ENCODE results near the gene HDAC4.
A peak's percentile ranks its signal among the peaks of the same experiment; 100 is the strongest.

The HDAC4 gene

DNA sequence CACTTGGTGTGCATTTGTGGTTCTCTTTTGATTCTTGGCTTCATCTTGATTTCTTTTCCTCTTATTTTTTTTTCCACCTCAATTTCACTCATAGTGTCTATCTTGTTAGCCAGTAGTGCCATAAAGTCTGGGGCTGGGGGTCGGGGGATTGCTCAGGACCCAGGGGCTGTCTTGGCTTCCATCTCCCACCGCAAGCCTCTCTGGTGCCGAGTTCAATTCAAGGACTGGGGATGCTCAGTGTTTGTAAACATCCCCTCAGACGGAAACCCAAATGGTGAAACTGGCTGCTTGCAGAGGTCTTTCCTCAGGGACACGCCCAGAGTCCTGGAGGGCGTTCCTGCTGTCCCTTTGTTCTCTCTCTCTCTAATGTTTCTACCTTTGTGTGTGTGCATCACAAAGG lies 379.6 kb downstream of the HDAC4 start:
- CTCF ChIA-PET: no interaction called here
- H3K36me3 Mint-ChIP-seq: no peaks in the 10 kb centered on the region
- H3K27ac Mint-ChIP-seq: no peak overlapping the region
- no peak overlapping the region for H3K4me3 Mint-ChIP-seq
- no peak for DNase-seq
- peaks cover 33% of the 10 kb centered on the region for H3K27me3 Mint-ChIP-seq
- H3K4me1 Mint-ChIP-seq: no peaks in the 10 kb centered on the region
- H3K9me3 Mint-ChIP-seq: peaks cover 2% of the 10 kb centered on the region

DNA sequence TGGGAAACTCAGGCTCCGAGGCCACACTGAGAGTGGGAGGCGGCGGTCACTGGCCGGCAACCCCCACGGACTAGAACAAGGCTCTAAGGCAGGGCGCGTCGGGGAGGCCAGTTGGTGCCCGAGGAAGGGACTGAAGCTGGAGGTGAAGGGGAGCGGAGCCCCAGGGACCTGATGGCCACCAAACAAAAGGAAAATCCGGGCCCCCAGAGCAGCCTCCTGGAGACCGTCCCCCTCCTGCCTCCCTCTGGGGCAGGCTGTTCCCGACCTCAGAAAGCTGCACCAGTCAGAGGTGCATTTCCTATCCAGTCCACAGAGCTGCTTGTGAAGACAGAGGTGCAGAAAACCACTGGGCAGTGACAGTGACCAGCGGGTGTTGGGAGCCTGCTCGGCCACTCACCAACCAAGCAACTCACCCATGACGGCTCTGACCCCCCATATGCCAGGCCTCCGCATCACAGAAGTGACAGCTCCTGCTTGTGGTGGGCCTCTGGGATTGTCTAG lies 380.2 kb downstream of the HDAC4 start:
- Mint-ChIP-seq H3K27me3 (peaks cover 29% of the 10 kb centered on the region), H3K36me3 (no peaks in the 10 kb centered on the region), H3K9me3 (peaks cover 2% of the 10 kb centered on the region), H3K27ac (no peak overlapping the region), H3K4me1 (no peaks in the 10 kb centered on the region), H3K4me3 (no peak overlapping the region)
- CTCF ChIA-PET: no interaction called here
- no peak for DNase-seq

DNA sequence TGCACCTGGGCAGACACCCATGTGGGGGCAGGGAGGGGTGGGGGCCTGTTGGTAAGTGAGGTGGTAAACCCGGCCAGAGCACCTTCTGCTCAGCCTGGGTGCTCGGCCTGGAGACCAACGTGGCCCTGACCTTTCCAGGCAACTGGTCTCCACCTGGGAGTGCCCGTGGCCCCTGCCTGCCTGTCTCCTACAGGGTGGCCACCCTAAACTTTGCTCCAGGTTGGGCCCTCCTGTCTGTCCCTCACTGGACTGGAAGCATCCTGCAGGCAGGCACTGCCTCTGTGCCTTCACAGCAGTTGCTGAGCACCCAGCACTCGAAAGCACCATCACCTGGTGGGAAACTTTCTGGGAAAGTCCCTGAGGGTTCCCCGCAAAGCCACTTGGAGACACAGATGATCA lies 381.6 kb downstream of the HDAC4 start:
- no peaks in the 10 kb centered on the region for H3K4me1 Mint-ChIP-seq
- CTCF ChIA-PET: no interaction called here
- no peak for DNase-seq
- peaks cover 29% of the 10 kb centered on the region for H3K27me3 Mint-ChIP-seq
- peaks cover 2% of the 10 kb centered on the region for H3K9me3 Mint-ChIP-seq
- no peak overlapping the region for H3K27ac Mint-ChIP-seq
- H3K36me3 Mint-ChIP-seq: no peaks in the 10 kb centered on the region
- no peak overlapping the region for H3K4me3 Mint-ChIP-seq

DNA sequence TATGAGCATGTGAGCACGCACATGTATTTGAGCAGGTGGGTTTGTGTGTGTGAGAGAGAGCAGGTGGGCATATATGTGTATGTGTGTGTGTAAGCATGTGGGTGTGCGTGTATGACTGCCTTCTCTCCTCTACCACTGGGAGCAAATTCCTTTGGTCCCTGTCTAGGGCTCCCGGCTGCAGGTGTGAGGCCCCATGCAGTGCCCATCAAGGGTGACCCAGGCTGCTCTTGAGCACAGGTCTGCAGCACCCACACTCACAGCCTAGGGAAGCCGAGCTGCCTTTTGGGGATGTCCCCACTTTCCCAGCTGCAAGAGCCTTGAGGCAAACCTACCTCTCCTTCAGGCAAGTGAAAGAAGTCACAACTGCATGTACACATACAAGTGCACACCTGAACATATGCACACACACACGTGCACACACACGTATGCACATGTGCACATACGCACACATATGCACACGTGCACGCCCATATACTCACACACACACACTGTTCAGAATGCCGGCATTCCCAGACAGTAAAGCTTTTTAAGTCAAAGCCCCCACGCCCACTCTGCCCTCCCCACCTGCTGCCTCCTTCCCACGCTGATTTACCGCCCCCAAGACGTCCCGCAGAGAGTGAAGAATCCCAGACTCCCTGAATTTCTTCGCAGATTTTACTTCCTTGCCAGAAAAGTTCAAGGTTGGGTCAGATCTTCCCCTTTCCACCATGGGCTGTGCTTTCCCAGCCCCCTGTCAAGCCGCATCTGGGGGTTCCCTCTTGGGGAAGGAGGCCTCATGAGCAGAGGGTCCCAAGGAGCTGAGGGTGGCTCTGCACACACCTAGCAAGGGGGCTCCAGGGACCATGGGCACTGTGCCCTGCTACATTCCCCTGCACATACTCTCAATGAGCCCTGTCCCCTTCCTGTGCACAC lies 382.3 kb downstream of the HDAC4 start:
- Mint-ChIP-seq H3K36me3 (no peaks in the 10 kb centered on the region), H3K27me3 (peaks cover 26% of the 10 kb centered on the region), H3K4me1 (no peaks in the 10 kb centered on the region), H3K4me3 (no peak overlapping the region), H3K27ac (no peak overlapping the region), H3K9me3 (peaks cover 2% of the 10 kb centered on the region)
- peak; percentile 8 for DNase-seq
- CTCF ChIA-PET: no interaction called here

DNA sequence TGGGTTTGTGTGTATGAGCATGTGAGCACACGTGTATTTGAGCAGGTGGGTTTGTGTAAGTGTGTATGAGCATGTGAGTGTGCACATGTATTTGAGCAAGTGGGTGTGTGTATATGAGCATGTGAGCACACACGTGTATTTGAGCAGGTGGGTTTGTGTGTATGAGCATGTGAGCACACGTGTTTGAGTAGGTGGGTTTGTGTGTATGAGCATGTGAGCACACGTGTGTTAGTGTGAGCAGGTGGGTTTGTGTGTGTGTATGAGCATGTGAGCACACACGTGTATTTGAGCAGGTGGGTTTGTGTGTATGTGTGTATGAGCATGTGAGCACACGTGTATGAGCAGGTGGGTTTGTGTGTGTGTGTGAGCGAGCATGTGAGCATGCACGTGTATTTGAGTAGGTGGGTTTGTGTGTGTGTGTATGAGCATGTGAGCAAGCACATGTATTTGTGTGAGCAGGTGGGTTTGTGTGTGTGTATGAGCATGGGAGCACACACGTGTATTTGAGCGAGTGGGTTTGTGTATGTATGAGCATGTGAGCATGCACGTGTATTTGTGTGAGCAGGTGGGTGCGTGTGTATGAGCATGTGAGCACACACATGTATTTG lies 383.2 kb downstream of the HDAC4 start:
- Mint-ChIP-seq H3K4me1 (no peaks in the 10 kb centered on the region), H3K9me3 (peaks cover 2% of the 10 kb centered on the region), H3K4me3 (no peak overlapping the region), H3K27me3 (peaks cover 25% of the 10 kb centered on the region), H3K36me3 (no peaks in the 10 kb centered on the region), H3K27ac (no peak overlapping the region)
- no peak for DNase-seq
- CTCF ChIA-PET: no interaction called here

DNA sequence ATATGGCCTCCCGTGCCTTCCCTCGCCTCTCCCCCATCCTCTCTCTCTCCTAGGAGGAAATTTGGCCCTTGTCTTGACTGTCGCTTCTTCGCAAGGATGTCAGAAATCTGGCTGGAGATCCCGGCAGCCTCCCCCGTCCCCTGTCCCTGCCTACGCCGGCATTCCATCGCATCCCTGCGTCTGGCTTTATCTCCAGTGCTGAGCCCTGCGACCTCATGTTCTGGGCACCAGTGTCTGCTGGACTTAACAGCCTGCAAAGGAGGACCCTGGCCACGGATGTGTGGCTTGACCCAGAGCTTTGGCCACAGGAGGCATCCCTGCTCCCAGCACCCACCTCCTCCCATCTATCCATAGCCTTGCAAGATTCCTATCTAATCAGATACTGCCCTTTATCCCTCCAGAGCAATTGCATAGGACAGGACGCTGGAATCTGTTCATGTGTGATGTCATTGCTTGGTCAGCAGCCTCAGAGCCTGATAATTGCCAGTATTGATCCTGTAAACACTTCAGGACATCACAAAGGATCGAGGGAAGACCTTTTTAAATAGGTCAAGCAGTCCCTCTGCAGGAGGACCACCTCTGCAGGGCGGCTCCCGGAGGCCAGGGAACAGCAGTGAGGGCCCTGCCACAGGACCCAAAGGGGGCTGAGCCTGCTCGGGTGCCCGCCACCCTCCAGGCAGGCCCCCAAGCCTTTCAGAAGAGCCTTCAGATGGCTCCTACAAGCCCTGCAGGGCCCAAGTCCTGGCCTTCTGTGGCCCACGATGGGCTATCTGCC lies 384.7 kb downstream of the HDAC4 start:
- no peak overlapping the region for H3K4me3 Mint-ChIP-seq
- H3K4me1 Mint-ChIP-seq: no peaks in the 10 kb centered on the region
- DNase-seq: peak; percentile 18
- CTCF ChIA-PET: no interaction called here
- H3K27ac Mint-ChIP-seq: no peak overlapping the region
- H3K27me3 Mint-ChIP-seq: peaks cover 22% of the 10 kb centered on the region
- peaks cover 2% of the 10 kb centered on the region for H3K9me3 Mint-ChIP-seq
- H3K36me3 Mint-ChIP-seq: no peaks in the 10 kb centered on the region

DNA sequence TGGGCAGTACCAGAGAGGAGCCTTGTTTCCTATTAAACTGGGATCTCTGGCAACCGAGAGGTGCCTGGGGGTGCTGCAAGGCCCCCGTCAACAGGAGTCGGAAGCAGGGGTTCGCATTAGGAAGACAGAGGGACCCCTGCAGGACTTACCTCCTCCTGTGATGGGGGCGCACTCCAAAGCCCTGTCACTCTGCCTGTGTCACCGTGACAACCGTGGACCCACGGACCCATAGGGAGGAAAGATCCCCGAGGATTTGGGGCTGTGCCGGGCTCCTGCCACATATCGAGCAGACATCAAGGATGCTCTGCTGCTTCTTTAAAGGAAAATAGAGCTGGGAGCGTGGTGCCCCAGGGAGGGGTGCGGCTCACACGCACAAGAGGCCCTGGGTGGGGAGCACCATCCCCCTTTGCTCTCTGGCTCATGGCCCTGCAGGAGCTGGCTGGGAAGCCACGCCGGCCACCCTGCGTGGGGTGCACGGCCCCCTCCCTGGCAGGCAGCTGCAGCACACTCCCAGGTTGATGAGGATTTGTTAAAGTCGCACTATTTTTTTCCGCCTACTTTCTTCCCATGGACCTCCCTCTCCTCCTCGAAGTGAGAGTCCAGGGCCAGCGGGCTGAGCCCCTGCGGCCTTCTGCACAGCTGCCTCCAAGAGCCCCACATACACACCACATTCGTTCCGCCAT lies 385.5 kb downstream of the HDAC4 start:
- CTCF ChIA-PET: no interaction called here
- Mint-ChIP-seq H3K36me3 (no peaks in the 10 kb centered on the region), H3K4me1 (no peaks in the 10 kb centered on the region), H3K4me3 (no peak overlapping the region), H3K27me3 (peaks cover 16% of the 10 kb centered on the region), H3K9me3 (peaks cover 2% of the 10 kb centered on the region), H3K27ac (no peak overlapping the region)
- peak; percentile 10 for DNase-seq

DNA sequence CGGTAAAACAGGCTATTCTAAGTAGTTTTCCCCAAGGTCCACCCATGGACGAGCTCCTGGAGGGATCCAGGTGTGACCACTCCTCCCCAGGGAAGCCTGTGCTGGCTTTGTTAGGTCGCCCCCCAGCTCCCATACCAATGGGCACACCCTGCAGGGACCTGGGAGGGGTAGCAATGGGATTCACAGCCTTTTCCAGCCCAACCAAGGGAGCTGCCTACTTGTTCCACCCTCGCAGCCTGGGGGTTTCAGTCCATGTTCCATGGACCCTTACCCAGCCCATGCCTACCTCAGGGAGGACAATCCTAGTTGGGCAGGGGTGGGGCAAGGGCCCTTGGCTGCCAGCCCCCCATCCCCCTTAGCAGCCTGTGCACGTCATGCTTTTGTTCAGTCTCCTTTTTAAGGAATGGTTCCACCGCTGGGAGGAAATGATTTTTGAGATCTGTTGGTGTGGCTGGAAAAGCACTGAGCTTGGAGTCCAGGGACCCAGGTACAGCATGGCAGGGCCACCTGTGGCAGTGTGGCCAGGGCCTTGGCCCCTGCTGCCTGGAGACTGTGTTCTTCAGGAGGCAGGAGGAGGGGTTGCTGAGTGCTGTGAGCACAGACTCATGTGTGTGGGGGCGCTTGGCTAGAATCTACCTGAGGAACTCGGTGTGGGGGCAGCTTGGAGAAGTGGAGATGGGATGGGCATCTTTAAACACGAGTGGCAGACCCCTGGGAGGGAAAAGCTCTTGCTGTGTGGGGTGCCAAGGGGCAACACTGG lies 386.2 kb downstream of the HDAC4 start:
- peaks cover under 1% of the 10 kb centered on the region for H3K9me3 Mint-ChIP-seq
- peaks cover 11% of the 10 kb centered on the region for H3K27me3 Mint-ChIP-seq
- H3K27ac Mint-ChIP-seq: no peak overlapping the region
- no peaks in the 10 kb centered on the region for H3K36me3 Mint-ChIP-seq
- H3K4me1 Mint-ChIP-seq: no peaks in the 10 kb centered on the region
- CTCF ChIA-PET: no interaction called here
- peak; percentile 9 for DNase-seq
- H3K4me3 Mint-ChIP-seq: no peak overlapping the region

DNA sequence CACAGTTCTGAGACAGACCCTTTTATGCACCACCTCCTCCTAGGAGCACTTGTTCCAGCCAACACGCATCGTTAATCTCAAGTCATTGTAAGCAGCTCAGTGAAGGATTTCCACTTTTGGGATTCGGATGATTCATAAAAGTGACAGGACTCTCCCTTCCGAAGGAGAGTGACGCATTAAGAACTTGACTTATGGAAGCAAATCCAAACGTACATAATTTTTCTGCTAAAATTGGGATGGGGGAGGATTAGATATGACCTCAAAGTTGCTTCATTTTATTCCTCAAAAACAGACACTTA lies 387.2 kb downstream of the HDAC4 start:
- DNase-seq: no peak
- Mint-ChIP-seq H3K27ac (no peak overlapping the region), H3K36me3 (no peaks in the 10 kb centered on the region), H3K27me3 (peaks cover 20% of the 10 kb centered on the region), H3K9me3 (no peaks in the 10 kb centered on the region), H3K4me3 (no peak overlapping the region), H3K4me1 (no peaks in the 10 kb centered on the region)
- CTCF ChIA-PET: no interaction called here

DNA sequence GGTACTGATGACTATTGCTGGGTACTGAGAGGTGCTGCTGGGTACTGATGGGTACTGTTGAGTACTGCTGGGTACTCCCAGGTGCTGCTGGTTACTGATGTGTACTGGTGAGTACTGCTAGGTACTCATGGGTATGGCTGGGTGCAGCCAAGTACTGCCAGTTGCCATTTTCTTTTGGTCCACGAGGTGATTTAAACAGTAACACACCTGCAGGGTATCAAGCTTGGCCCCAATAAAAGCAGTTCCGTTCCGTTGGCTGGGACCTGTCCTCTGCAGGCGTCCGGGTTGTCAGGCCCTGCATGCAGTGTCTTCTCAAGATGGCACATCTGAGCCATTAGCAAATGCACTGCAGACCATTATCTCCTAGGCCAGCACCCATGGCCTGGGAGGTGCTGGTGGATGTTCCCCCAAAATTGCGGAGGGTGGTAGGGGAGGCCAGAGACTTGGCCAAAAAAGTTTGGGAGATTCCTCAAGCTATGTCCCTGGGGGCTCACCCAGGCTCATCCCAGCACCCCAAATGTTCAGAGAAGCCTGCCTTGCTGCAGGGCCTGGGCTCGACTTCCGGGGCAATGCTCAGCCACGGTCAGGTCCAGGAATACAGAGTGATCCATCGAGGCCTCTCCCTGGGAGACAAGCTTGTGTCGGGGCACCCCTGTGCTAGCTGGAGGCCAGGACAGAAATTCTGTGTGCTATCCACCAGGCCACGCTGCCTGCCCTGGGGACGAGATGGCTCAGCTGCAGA lies 387.7 kb downstream of the HDAC4 start:
- no peaks in the 10 kb centered on the region for H3K36me3 Mint-ChIP-seq
- DNase-seq: peak; percentile 13
- no peak overlapping the region for H3K27ac Mint-ChIP-seq

DNA sequence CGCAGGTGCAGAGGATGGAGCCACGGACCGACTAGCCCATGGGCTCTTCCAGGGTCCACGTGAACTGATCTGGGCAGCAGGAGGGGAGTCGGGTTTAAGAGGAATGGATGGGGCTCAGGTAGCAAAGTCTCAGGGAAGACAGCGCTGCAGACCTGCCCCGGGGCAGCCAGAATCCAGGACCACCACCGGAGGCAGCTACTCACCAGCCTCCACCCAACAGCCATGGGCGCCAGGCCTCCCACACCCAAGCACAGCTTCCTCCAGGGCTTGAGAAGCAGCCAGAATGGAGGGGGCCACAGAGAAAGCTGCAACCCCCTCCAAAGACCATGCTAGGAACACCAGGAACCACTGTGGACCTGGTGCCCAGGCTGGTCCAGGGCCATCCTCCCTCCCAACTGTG lies 388.6 kb downstream of the HDAC4 start:
- CTCF ChIA-PET: no interaction called here
- H3K27ac Mint-ChIP-seq: no peak overlapping the region

More for the DNA sequence above, 387.7 kb downstream of the HDAC4 start:
- no peaks in the 10 kb centered on the region for H3K9me3 Mint-ChIP-seq
- H3K27me3 Mint-ChIP-seq: peaks cover 21% of the 10 kb centered on the region
- H3K4me1 Mint-ChIP-seq: no peaks in the 10 kb centered on the region
- CTCF ChIA-PET: no interaction called here
- H3K4me3 Mint-ChIP-seq: no peak overlapping the region

DNA sequence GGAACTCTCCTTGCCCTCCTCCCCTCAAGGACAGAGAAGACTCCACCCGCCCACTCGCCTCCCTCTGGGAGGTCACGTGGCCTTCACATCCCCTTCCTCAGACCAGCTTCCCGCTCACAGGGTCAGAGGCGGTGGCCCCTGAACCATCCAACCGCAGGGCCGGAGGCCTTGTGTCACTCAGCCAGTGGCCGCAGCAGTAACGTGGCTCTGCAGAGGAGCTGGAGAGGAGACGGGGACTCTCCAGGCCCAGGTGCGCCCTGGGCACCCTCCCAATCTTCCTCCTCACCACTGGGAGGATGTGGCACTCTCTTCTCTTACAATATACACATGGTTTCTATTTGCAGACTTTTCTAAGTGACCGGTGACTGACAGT lies 391.2 kb downstream of the HDAC4 start:
- Mint-ChIP-seq H3K27ac (no peak overlapping the region), H3K27me3 (peaks cover 36% of the 10 kb centered on the region), H3K9me3 (no peaks in the 10 kb centered on the region), H3K4me3 (no peak overlapping the region), H3K4me1 (no peaks in the 10 kb centered on the region), H3K36me3 (no peaks in the 10 kb centered on the region)
- CTCF ChIA-PET: no interaction called here
- DNase-seq: peak; percentile 3

More for the DNA sequence above, 388.6 kb downstream of the HDAC4 start:
- Mint-ChIP-seq H3K36me3 (no peaks in the 10 kb centered on the region), H3K4me1 (no peaks in the 10 kb centered on the region), H3K9me3 (no peaks in the 10 kb centered on the region), H3K27me3 (peaks cover 27% of the 10 kb centered on the region), H3K4me3 (no peak overlapping the region)
- peak; percentile 8 for DNase-seq
